ENCODE data around the gene ACADVL. TPM values are rescaled to one million over a fixed set of nuclear protein-coding genes. Genes with fewer than 3 reads are reported as not detected.

Gene ACADVL
- total and polyA plus RNA-seq, 12 donors = 807 to 4,806 (median 1,322) TPM

GRCh38 chr17:7239091-7240027 is 19.6 kb downstream of the ACADVL start, which contains the start of gene PHF23:
Gene PHF23, minus strand, starts transcription at chr17:7239457. Its CDS starts 178 bp downstream, at chr17:7239279.
- Histone ChIP-seq H3K27ac (peak within 1 kb of the TSS; percentile 76 to 100 (median 96)), H3K9me3 (no peaks in the 10 kb centered on the region), H3K4me3 (peak within 1 kb of the TSS; percentile 86 to 99 (median 96)), H3K36me3 (peaks cover 0 to 44% (median under 1%) of the 10 kb centered on the region in 9 donors), H3K4me1 (peaks cover 14 to 56% (median 44%) of the 10 kb centered on the region in 9 donors), H3K27me3 (no peaks in the 10 kb centered on the region)
- WGBS, 2 donors = 1% methylated on average over 62 to 72 of the region's 72 CpGs
- ATAC-seq (peak; percentile 75 to 88 (median 82)), DNase-seq (peak; percentile 99)
- no peak for TF ChIP-seq CTCF (IDR thresholded peaks at IDR 0.05)
- intact Hi-C loops (cut with DNase I) = loop anchor here in 2 of 10 donors (2.0 to 5.0 kb wide), 3 partner anchors 21 to 68 kb away; partner anchors contain the start of genes ACADVL (in 1 of the 2), DLG4 (in 1 of the 2) and EIF5A (in 1 of the 2)

- Histone ChIP-seq H3K9me3 (no peaks in the 10 kb centered on the region), H3K27ac (peak overlapping the region in 8 of 10 donors; percentile 88 to 100 (median 94)), H3K36me3 (peaks cover 0 to 50% (median 6%) of the 10 kb centered on the region in 9 donors), H3K4me3 (peak overlapping the region in 7 of 10 donors; percentile 25 to 97 (median 86)), H3K4me1 (peaks cover 14 to 47% (median 38%) of the 10 kb centered on the region in 9 donors), H3K27me3 (no peaks in the 10 kb centered on the region)
- no peak for TF ChIP-seq CTCF (IDR thresholded peaks at IDR 0.05)
- intact Hi-C loops (cut with DNase I) = loop anchor here in 1 of 10 donors (5.0 kb wide), 1 partner anchor 67 kb away; the partner anchor contains the start of gene EIF5A
- 67 to 74% methylated on average over 4 of the region's 4 CpGs for WGBS, 2 donors
- DNase-seq = no peak
- ATAC-seq = no peak
These were observed 20.6 kb downstream of the ACADVL start for GRCh38 chr17:7240375-7240774.

GRCh38 chr17:7241090-7241733 is 21.5 kb downstream of the ACADVL start:
- ATAC-seq (no peak), DNase-seq (no peak)
- no peaks in the 10 kb centered on the region for H3K9me3 ChIP-seq
- H3K27me3 ChIP-seq = no peaks in the 10 kb centered on the region
- peaks cover 0 to 50% (median 14%) of the 10 kb centered on the region in 9 donors for H3K36me3 ChIP-seq
- 30 to 36% methylated on average over 9 of the region's 9 CpGs for WGBS, 2 donors
- TF ChIP-seq CTCF (IDR thresholded peaks at IDR 0.05) = no peak
- intact Hi-C loops (cut with DNase I) = loop anchor here in 1 of 10 donors (5.0 kb wide), 1 partner anchor 66 kb away; the partner anchor contains the start of gene EIF5A
- H3K4me1 ChIP-seq = peaks cover 14 to 42% (median 38%) of the 10 kb centered on the region in 9 donors
- peak overlapping the region; percentile 88 to 100 (median 96) for H3K27ac ChIP-seq
- peak overlapping the region; percentile 68 to 97 (median 84) for H3K4me3 ChIP-seq
